GM12878 (cell line): ENCODE results near the gene HACD3.

Experiments used
- GABPA ChIP-seq: IDR thresholded peaks from 2 replicates; pipeline ENCODE4 v1.6.1; 2014; ENCODE audit warnings: antibody characterized with exemption, low read depth, mild to moderate bottlenecking, inconsistent platforms
- JUND ChIP-seq: IDR thresholded peaks from 2 replicates; pipeline ENCODE4 v1.6.1; 2012; ENCODE audit warnings: low read depth, mild to moderate bottlenecking, low read length, improper control_type of control experiment, moderate library complexity
- POLR2AphosphoS5 ChIP-seq: IDR thresholded peaks from 2 replicates; pipeline ENCODE4 v1.6.1; 2011; ENCODE audit warnings: mild to moderate bottlenecking, low read length, inconsistent platforms
- TCF7 ChIP-seq: IDR thresholded peaks from 2 replicates; pipeline ENCODE4 v1.6.1; 2014; ENCODE audit warnings: antibody characterized with exemption, borderline replicate concordance
- USF1 ChIP-seq: IDR thresholded peaks from 2 replicates; pipeline ENCODE4 v1.6.1; 2011; ENCODE audit warnings: borderline replicate concordance, low read depth, mild to moderate bottlenecking, moderate library complexity, mixed read lengths, low read length; ENCODE audit not compliant: insufficient read depth; ENCODE audit errors: extremely low read length
- TF ChIP-seq, protein P1 (sequence below), 3 experiments: IDR thresholded peaks in 2 of 3; conservative IDR thresholded peaks in 1 of 3; 2 replicates each; pipeline ENCODE4 v1.5.1; 2011; ENCODE audit warnings: low read depth in 3 of 3, low read length in 3 of 3, mild to moderate bottlenecking in 3 of 3, control low read depth in 2 of 3, moderate library complexity in 2 of 3, inconsistent platforms in 1 of 3, mixed read lengths in 1 of 3; ENCODE audit not compliant: control insufficient read depth in 2 of 3, insufficient read depth in 1 of 3; ENCODE audit errors: extremely low read depth in 1 of 3

- TF ChIP-seq, protein P1, sequence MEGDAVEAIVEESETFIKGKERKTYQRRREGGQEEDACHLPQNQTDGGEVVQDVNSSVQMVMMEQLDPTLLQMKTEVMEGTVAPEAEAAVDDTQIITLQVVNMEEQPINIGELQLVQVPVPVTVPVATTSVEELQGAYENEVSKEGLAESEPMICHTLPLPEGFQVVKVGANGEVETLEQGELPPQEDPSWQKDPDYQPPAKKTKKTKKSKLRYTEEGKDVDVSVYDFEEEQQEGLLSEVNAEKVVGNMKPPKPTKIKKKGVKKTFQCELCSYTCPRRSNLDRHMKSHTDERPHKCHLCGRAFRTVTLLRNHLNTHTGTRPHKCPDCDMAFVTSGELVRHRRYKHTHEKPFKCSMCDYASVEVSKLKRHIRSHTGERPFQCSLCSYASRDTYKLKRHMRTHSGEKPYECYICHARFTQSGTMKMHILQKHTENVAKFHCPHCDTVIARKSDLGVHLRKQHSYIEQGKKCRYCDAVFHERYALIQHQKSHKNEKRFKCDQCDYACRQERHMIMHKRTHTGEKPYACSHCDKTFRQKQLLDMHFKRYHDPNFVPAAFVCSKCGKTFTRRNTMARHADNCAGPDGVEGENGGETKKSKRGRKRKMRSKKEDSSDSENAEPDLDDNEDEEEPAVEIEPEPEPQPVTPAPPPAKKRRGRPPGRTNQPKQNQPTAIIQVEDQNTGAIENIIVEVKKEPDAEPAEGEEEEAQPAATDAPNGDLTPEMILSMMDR (IDR thresholded peaks at IDR 0.05 in 2 of 3, conservative IDR thresholded peaks at IDR 0.05 in 1 of 3; ENCODE audit: control insufficient read depth in 2 of 3, extremely low read depth in 1 of 3, insufficient read depth in 1 of 3, low read depth in 3 of 3, low read length in 3 of 3) = no peak
- no peak for TF ChIP-seq POLR2AphosphoS5
- TF ChIP-seq USF1 = no peak
- TF ChIP-seq GABPA = no peak
- TF ChIP-seq TCF7 = no peak
- TF ChIP-seq JUND = no peak
Measured at GRCh38 chr15:65580287-65580686, 50.0 kb downstream of the HACD3 start.
